Calu3 (cell line): ENCODE measurements around the gene STAC3. TPM values are rescaled to one million over a fixed set of nuclear protein-coding genes. Genes with fewer than 3 reads are reported as not detected.

Experiments
- BruUV-seq: library from RNA; stranded (reverse); fragments of 400-500 nt; replicated peaks from 2 replicates; lab custom pipeline; 2021; lab: Mats Ljungman, UMichigan
- CTCF ChIA-PET: fragments of 300-600 bp; sonication (Branson Sonifier 250); formaldehyde crosslinking; loops from one replicate; lab custom pipeline; 2022; ENCODE audit warnings: antibody characterized with exemption; lab: Charles Lee
- DNase-seq: peaks from one replicate; pipeline ENCODE4 v3.0.0; 2022
- H3K27ac Mint-ChIP-seq: one replicate; pipeline ENCODE4 v1.8.0; 2022; ENCODE audit warnings: mixed read lengths; ENCODE audit not compliant: unreplicated experiment
- H3K27me3 Mint-ChIP-seq: one replicate; pipeline ENCODE4 v1.8.0; 2022; ENCODE audit warnings: mixed read lengths; ENCODE audit not compliant: unreplicated experiment
- H3K36me3 Mint-ChIP-seq: one replicate; pipeline ENCODE4 v1.8.0; 2022; ENCODE audit warnings: mild to moderate bottlenecking, moderate library complexity, mixed read lengths; ENCODE audit not compliant: insufficient read depth, unreplicated experiment
- H3K4me1 Mint-ChIP-seq: one replicate; pipeline ENCODE4 v1.8.0; 2022; ENCODE audit warnings: mild to moderate bottlenecking, low read depth, mixed read lengths; ENCODE audit not compliant: unreplicated experiment
- H3K4me3 Mint-ChIP-seq: one replicate; pipeline ENCODE4 v1.8.0; 2022; ENCODE audit warnings: mild to moderate bottlenecking, low read depth, moderate library complexity, mixed read lengths; ENCODE audit not compliant: unreplicated experiment
- H3K9me3 Mint-ChIP-seq: one replicate; pipeline ENCODE4 v1.8.0; 2022; ENCODE audit warnings: low read depth, mixed read lengths; ENCODE audit not compliant: unreplicated experiment
- intact Hi-C: fragments of 100-400 bp; cut with micrococcal nuclease; formaldehyde crosslinking; loops from one replicate; pipeline ENCODE4 v1.10.0; 2022; ENCODE audit not compliant: unreplicated experiment
- total RNA-seq: library from RNA; stranded (reverse); gene quantifications from 2 replicates; pipeline ENCODE4 v1.2.3, GENCODE V29; 2022
- TF ChIP-seq, protein P1 (sequence below): fragments of 200-600 bp; IDR thresholded peaks from one replicate; pipeline ENCODE4 v1.8.0; 2022; ENCODE audit warnings: antibody characterized with exemption; ENCODE audit not compliant: unreplicated experiment

STAC3 gene
- total RNA-seq, 1 experiment from 2014 or later = 5.0 TPM

DNA sequence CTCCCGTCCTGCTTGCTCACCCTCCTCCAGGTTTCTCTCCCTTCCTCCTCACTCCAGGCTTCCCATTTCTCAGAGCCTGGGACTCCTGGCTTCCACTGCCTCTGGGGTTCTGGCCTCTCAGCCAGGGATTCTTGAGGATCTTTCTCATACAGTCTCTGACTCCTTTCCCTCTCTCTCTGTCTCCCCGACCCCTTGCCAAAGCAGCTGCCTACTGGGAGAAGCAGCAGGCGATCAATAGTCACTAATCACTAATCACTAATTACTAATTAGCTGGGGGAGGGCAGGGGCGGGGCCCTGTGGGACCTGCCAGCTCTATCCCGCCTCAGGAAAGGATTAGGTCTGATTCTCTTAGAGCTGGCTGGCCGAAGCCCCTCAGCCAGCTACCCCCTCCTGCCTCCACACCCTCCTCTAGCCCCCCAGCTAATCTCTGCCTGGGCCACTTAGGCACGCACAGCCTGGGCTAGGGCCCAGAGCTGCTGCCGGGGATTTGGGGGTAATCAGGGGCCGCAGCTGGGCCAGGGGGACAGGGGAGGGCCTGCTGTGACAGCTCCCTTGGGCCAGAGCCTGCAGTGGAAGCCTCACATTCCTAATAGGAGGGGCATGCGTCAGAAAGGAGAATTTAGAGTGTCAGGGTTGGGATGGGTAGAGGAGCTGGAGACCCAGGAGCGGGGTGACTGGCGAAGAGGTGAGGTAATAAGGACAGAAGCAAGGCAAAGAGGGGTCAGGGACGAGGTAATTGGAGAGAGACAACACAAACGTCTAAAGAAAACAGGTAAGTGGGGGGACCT is 31.6 kb downstream of the STAC3 start:
- Mint-ChIP-seq H3K4me3 (no peak overlapping the region), H3K9me3 (no peaks in the 10 kb centered on the region), H3K4me1 (peaks cover 51% of the 10 kb centered on the region), H3K27me3 (peaks cover 98% of the 10 kb centered on the region), H3K27ac (no peak overlapping the region), H3K36me3 (peaks cover 25% of the 10 kb centered on the region)
- TF ChIP-seq, protein P1, sequence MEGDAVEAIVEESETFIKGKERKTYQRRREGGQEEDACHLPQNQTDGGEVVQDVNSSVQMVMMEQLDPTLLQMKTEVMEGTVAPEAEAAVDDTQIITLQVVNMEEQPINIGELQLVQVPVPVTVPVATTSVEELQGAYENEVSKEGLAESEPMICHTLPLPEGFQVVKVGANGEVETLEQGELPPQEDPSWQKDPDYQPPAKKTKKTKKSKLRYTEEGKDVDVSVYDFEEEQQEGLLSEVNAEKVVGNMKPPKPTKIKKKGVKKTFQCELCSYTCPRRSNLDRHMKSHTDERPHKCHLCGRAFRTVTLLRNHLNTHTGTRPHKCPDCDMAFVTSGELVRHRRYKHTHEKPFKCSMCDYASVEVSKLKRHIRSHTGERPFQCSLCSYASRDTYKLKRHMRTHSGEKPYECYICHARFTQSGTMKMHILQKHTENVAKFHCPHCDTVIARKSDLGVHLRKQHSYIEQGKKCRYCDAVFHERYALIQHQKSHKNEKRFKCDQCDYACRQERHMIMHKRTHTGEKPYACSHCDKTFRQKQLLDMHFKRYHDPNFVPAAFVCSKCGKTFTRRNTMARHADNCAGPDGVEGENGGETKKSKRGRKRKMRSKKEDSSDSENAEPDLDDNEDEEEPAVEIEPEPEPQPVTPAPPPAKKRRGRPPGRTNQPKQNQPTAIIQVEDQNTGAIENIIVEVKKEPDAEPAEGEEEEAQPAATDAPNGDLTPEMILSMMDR = no peak
- intact Hi-C loops = no loop called here
- CTCF ChIA-PET = interaction anchor here (1.7 to 1.8 kb wide), 2 partner anchors 10 to 23 kb away, joined by 3 to 12 read pairs; partner anchors contain the start of gene SHMT2
- no peak for DNase-seq
- no TSS peak for BruUV-seq

DNA sequence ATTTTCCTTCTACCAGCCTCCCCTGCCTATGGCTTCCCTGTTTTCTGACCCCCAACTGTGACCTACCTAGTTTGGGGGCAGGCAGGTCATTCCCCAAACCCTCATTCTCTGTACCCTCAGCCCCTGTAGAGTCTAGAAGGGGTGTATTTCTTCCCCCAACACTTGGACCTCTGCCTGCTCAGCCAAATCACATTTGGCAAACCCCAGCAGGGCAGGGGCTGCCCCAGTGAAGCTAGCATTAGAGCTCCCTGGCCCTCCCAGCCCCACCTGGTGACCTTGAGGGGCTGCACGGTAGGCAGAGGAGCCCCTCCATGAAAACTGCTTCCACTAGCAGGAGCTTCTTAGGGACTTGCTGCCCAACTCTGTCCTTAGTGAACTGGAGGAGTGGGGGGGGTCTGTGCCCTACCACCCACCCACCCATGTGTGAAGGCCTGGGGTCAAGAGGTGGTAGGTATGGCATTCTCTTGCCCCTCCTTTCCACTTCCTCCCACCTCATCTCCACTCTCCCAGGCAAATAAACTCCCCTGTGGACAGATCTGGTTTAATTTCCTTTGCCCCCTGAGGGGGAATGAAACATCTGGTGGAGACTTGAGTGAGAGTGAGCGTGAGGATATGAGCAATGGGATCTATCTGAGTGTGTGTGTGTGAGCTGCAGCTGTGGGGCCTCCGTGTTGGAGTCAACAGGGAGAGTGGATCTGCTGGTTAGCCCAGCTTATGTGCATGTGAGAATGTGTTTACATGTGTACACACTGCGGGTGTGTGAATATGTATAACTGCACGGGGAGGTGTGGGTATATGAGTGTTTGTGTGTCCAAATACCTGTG is 32.7 kb downstream of the STAC3 start:
- TF ChIP-seq, protein P1 = no peak
- no TSS peak for BruUV-seq
- DNase-seq = no peak
- Mint-ChIP-seq H3K27me3 (peaks cover 89% of the 10 kb centered on the region), H3K36me3 (peaks cover 15% of the 10 kb centered on the region), H3K4me1 (peaks cover 63% of the 10 kb centered on the region), H3K27ac (peak overlapping the region; percentile 15), H3K9me3 (no peaks in the 10 kb centered on the region), H3K4me3 (peak overlapping the region; percentile 71)
- intact Hi-C loops = no loop called here
- CTCF ChIA-PET = interaction anchor here (1.1 to 2.2 kb wide), 2 partner anchors 12 to 25 kb away, joined by 3 to 12 read pairs; partner anchors contain the start of gene SHMT2

DNA sequence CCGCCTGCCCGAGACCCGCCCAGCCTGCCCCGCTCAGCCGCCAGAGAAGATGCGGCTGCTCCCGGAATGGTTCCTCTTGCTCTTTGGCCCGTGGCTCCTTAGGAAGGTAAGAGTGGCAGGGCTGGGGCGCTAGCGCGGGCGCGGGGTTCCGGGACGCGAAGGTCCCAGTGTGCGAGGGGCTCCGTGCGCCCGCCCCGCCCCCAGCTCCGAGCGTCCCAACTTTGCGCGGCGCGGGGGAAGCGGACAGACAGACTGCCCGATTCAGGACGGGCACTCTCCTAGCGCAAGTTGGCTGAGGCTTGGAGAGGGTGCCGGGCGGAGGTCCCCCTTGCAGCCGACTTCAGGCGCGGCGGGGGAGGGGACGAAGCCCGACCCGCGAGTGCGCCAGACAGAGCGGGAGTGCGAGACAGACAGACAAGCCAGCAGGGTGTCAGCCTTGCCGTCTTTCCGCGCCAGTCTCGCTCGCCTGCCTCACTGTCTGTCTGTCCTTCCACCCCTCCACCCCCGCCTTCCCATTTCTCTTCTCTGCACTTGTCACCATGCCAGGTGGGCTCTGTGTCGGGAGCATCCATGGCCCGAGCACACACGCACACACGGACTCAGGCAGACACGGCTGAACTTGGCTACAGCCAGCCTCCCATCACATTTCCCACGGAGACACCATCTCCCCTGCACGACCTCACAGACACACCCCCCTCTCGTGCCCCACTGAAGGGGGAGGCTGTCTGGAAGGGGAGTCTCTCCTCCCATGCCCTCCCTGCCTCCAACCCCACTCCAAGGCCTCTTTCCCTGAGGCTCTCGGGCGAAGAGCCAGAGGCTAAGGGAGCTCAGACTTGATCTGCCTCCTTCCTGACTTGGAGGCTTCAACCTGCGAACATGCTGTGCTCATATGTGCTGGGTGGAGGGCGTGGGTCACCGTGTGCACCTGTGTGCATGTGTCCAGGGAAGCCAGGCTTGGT is 33.8 kb downstream of the STAC3 start:
- no TSS peak for BruUV-seq
- Mint-ChIP-seq H3K4me1 (peaks cover 64% of the 10 kb centered on the region), H3K4me3 (peak overlapping the region; percentile 71), H3K9me3 (no peaks in the 10 kb centered on the region), H3K27ac (no peak overlapping the region), H3K27me3 (peaks cover 79% of the 10 kb centered on the region), H3K36me3 (peaks cover 10% of the 10 kb centered on the region)
- CTCF ChIA-PET = interaction anchor here (1.1 to 2.2 kb wide), 2 partner anchors 13 to 26 kb away, joined by 3 to 12 read pairs; partner anchors contain the start of gene SHMT2
- no peak for DNase-seq
- TF ChIP-seq, protein P1 = no peak
- intact Hi-C loops = no loop called here
